Measurements from ENCODE around the gene R3HCC1L.

The R3HCC1L gene

GRCh38 chr10:98249134-98249533, 114.7 kb downstream of the R3HCC1L start:
- Histone ChIP-seq H3K4me1 (ENCODE audit: insufficient read depth, poor library complexity, severe bottlenecking) (no peaks in the 10 kb centered on the region), H3K27me3 (ENCODE audit: insufficient read depth, poor library complexity, severe bottlenecking) (no peaks in the 10 kb centered on the region), H3K4me3 (ENCODE audit: severe bottlenecking) (no peak overlapping the region), H3K27ac (ENCODE audit: poor library complexity, severe bottlenecking) (no peak overlapping the region), H3K36me3 (ENCODE audit: low read depth) (peaks cover 36% of the 10 kb centered on the region), H3K9me3 (ENCODE audit: severe bottlenecking) (no peaks in the 10 kb centered on the region)
- ATAC-seq (ENCODE audit: low read depth) (no peak), DNase-seq (ENCODE audit: low spot score) (no peak)
- TF ChIP-seq CTCF (IDR thresholded peaks at IDR 0.05; ENCODE audit: poor library complexity, severe bottlenecking) = no peak

GRCh38 chr10:98251399-98251798, 116.9 kb downstream of the R3HCC1L start:
- no peaks in the 10 kb centered on the region for H3K9me3 ChIP-seq (ENCODE audit: severe bottlenecking)

GRCh38 chr10:98252464-98252863, 118.0 kb downstream of the R3HCC1L start:
- Histone ChIP-seq H3K4me1 (ENCODE audit: insufficient read depth, poor library complexity, severe bottlenecking) (no peaks in the 10 kb centered on the region), H3K36me3 (ENCODE audit: low read depth) (peaks cover 11% of the 10 kb centered on the region; the same call in 1 of the 2 replicates), H3K27me3 (ENCODE audit: insufficient read depth, poor library complexity, severe bottlenecking) (no peaks in the 10 kb centered on the region), H3K4me3 (ENCODE audit: severe bottlenecking) (no peak overlapping the region), H3K27ac (ENCODE audit: poor library complexity, severe bottlenecking) (no peak overlapping the region), H3K9me3 (ENCODE audit: severe bottlenecking) (no peaks in the 10 kb centered on the region)
- DNase-seq (ENCODE audit: low spot score) = no peak
- TF ChIP-seq CTCF (IDR thresholded peaks at IDR 0.05; ENCODE audit: poor library complexity, severe bottlenecking) = no peak
- no peak for ATAC-seq (ENCODE audit: low read depth)

More at GRCh38 chr10:98251399-98251798, 116.9 kb downstream of the R3HCC1L start:
- TF ChIP-seq CTCF (IDR thresholded peaks at IDR 0.05; ENCODE audit: poor library complexity, severe bottlenecking) = no peak
- H3K4me1 ChIP-seq (ENCODE audit: insufficient read depth, poor library complexity, severe bottlenecking) = no peaks in the 10 kb centered on the region
- H3K27ac ChIP-seq (ENCODE audit: poor library complexity, severe bottlenecking) = no peak overlapping the region
- no peak for ATAC-seq (ENCODE audit: low read depth)
- no peak for DNase-seq (ENCODE audit: low spot score)
- H3K27me3 ChIP-seq (ENCODE audit: insufficient read depth, poor library complexity, severe bottlenecking) = no peaks in the 10 kb centered on the region
- no peak overlapping the region for H3K4me3 ChIP-seq (ENCODE audit: severe bottlenecking)
- H3K36me3 ChIP-seq (ENCODE audit: low read depth) = peaks cover 20% of the 10 kb centered on the region; the same call in 1 of the 2 replicates

GRCh38 chr10:98253499-98253898, 119.0 kb downstream of the R3HCC1L start:
- DNase-seq (ENCODE audit: low spot score) = no peak
- Histone ChIP-seq H3K27ac (ENCODE audit: poor library complexity, severe bottlenecking) (no peak overlapping the region), H3K4me1 (ENCODE audit: insufficient read depth, poor library complexity, severe bottlenecking) (no peaks in the 10 kb centered on the region), H3K27me3 (ENCODE audit: insufficient read depth, poor library complexity, severe bottlenecking) (no peaks in the 10 kb centered on the region), H3K9me3 (ENCODE audit: severe bottlenecking) (no peaks in the 10 kb centered on the region), H3K36me3 (ENCODE audit: low read depth) (peaks cover 2% of the 10 kb centered on the region; the same call in 1 of the 2 replicates), H3K4me3 (ENCODE audit: severe bottlenecking) (no peak overlapping the region)
- no peak for ATAC-seq (ENCODE audit: low read depth)
- no peak for TF ChIP-seq CTCF (IDR thresholded peaks at IDR 0.05; ENCODE audit: poor library complexity, severe bottlenecking)

GRCh38 chr10:98254234-98254974, 119.9 kb downstream of the R3HCC1L start:
- ATAC-seq (ENCODE audit: low read depth) = no peak
- Histone ChIP-seq H3K27ac (ENCODE audit: poor library complexity, severe bottlenecking) (no peak overlapping the region), H3K4me1 (ENCODE audit: insufficient read depth, poor library complexity, severe bottlenecking) (no peaks in the 10 kb centered on the region), H3K9me3 (ENCODE audit: severe bottlenecking) (no peaks in the 10 kb centered on the region), H3K36me3 (ENCODE audit: low read depth) (no peaks in the 10 kb centered on the region), H3K27me3 (ENCODE audit: insufficient read depth, poor library complexity, severe bottlenecking) (no peaks in the 10 kb centered on the region), H3K4me3 (ENCODE audit: severe bottlenecking) (no peak overlapping the region)
- no peak for DNase-seq (ENCODE audit: low spot score)
- no peak for TF ChIP-seq CTCF (IDR thresholded peaks at IDR 0.05; ENCODE audit: poor library complexity, severe bottlenecking)
